Fibroblast of lung (primary cell): ENCODE data around the gene ARSG.

Source experiments
- EZH2 ChIP-seq: IDR thresholded peaks from 2 replicates; pipeline ENCODE4 v1.5.1; 2012; ENCODE audit warnings: low read length, control low read depth, mild to moderate bottlenecking; ENCODE audit errors: missing control alignments
- TF ChIP-seq, protein P1 (sequence below), 2 donors: IDR thresholded peaks in 1 of 2; conservative IDR thresholded peaks in 1 of 2; 1 replicate in 1 of 2; 2 replicates in 1 of 2; pipeline ENCODE4 v1.5.1; 2011 to 2012; ENCODE audit warnings: low read length in 2 of 2, control low read depth in 1 of 2, inconsistent platforms in 1 of 2, low read depth in 1 of 2, mild to moderate bottlenecking in 1 of 2

DNA sequence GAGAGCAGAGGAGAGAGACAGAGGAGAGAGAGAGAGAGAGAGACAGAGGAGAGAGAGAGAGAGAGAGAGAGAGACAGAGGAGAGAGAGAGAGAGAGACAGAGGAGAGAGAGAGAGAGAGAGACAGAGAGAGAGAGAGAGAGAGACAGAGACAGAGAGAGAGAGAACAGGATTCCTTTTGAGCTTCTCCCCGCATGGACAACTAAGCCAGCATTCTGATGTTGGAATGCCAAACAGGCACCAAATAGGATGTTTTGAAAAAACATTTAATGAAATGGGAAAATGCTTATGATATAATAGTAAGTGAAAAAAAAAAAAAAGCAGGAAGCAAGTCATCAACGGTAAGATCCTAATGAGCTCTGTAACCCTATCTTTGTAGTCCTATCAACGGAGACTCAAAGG lies 60.7 kb downstream of the ARSG start:
- TF ChIP-seq, protein P1, sequence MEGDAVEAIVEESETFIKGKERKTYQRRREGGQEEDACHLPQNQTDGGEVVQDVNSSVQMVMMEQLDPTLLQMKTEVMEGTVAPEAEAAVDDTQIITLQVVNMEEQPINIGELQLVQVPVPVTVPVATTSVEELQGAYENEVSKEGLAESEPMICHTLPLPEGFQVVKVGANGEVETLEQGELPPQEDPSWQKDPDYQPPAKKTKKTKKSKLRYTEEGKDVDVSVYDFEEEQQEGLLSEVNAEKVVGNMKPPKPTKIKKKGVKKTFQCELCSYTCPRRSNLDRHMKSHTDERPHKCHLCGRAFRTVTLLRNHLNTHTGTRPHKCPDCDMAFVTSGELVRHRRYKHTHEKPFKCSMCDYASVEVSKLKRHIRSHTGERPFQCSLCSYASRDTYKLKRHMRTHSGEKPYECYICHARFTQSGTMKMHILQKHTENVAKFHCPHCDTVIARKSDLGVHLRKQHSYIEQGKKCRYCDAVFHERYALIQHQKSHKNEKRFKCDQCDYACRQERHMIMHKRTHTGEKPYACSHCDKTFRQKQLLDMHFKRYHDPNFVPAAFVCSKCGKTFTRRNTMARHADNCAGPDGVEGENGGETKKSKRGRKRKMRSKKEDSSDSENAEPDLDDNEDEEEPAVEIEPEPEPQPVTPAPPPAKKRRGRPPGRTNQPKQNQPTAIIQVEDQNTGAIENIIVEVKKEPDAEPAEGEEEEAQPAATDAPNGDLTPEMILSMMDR (conservative IDR thresholded peaks at IDR 0.05 in 1 of 2, IDR thresholded peaks at IDR 0.05 in 1 of 2; ENCODE audit: low read depth in 1 of 2, low read length in 2 of 2): no peak
- no peak for TF ChIP-seq EZH2
